GM19463 (cell line): ENCODE data around the gene ATP10A.

Experiments
- ATAC-seq: cut with Tn5 transposase; IDR thresholded peaks from one replicate; pipeline ENCODE4 v1.9.1; 2021; ENCODE audit warnings: mild to moderate bottlenecking, moderate library complexity; ENCODE audit not compliant: unreplicated experiment

The ATP10A gene

DNA sequence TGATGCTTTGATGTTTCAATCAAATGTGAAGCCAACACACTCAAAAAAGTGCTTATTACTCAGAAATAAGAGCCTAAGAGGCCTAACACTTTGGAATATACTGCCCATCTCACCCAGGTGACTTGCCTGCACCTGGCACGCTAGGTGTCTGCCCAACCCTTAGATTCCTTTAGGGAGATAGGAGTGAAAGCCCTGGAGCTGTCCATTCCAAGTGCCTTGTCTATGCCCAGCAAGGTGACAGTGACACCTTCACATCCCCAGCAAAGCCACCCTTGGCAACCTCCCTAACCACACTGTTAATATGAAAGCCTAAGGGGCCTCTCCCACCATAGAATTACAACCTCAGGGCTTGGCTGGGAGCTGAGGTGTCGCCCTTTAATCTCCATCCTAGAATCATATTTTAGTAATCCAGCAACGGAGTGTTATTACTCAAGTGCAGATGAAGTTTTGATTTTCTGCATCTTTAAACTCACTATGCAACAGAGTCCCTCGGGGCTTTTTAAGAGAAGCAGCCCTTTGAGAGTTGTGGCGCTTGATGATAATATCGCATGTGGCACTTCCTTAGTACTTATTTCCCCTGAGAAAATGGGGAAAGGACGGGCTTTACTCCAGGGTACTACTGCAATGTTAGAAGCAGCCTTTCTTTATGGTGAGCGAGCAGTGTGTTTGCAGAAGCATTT, 24.8 kb downstream of the ATP10A start:
- ATAC-seq, result no peak

DNA sequence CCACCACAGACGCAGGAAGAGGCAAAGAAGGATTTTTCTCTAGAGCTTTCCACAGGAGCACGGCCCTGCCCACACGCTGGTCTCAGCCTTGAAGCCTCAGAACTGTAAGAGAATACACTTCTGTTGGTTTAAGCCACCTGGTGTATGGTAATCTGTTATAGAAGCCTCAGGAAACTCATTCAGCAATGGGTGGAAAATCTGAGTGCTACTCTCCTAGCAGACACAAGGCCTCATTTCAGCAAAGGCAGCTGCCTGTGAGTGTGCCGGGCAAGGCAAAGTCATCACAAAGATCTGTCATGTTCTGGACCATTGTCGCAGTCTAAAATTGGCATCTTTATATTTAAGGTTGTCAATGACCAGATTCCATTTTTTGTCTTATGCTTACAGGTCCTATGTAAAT, 31.0 kb downstream of the ATP10A start:
- ATAC-seq, result no peak

DNA sequence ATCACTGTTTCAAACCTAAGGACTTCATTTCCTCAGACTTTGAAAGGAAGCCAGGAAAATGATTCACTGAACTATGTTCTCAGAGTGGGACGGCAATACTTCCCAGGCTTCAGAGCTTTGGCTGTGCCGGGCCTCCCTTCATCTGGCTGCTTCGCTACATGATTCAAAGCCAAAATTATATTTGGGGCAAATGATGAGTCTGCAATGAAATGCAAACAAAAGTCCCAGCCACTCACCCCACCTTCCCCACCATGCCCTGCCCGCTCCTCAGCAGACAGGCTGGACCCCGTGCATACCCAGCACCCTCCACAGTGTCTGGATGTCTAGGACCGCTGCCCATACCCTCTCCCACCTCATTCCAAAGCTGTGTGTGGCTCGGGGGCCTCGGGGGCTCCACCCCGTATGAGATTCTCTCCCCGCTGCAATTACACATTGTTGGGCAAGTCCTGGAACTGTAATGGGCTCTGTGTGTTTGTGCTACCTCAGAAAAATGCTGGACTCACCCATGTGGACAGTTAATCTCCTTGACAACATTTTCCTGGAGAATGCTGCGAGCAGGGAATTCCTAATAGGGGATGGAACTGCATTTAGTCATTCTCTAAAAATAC, 32.2 kb downstream of the ATP10A start:
- ATAC-seq, result no peak

DNA sequence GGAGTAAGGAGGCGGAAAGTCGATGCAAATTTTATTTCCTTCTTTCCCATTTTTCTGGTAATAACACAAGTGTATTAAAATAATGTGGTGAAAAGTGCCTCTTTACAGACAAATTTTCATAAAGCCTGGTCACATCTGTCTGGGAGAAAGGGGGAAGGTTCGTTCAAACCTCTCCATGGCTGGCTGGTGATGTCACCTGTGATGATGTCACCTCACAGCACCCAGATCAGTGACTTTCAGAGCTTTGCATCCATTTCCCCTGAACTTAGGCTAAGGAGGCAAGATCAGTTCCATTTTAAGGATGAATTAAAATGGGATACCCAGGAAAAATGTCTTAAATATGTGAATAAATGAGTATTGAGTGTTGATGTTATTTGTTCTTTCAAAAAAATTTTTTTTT, 34.1 kb downstream of the ATP10A start:
- no peak for ATAC-seq

DNA sequence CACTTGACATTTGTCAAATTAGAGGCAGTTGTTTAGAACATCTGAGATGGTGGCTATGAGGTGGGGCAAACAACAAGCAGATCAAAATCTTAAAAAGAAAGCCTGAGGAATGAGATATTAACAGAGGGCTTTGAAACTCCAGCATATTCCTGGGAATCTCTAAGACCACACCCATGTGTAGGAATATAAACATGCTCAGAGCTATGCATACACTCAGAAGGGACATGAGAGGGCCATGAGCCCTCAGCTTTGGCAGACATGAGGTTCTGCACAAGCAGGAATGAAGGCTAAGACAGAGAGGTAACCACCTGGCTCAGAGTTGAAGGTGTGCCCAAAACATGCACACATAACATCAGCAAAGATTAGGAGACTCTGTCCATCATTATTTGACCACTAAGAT, 37.9 kb downstream of the ATP10A start:
- no peak for ATAC-seq

DNA sequence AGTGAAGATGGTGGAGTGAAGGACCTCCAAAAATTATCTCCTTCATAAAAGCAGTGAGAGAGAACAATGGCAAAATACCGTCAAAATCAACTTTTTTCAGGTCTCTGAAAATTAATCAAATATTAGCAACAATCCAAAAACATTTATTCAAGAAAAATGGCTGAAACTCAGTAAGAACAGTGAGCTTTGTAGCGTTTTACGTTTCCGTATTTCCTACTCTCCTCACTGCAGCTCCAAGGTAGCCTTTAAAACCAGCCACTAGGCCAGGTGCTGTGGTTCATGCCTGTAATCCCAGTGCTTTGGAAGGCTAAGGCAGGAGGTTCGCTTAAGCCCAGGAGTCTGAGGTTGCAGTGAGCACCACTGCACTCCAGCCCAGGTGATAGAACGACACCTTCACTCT, 38.5 kb downstream of the ATP10A start:
- no peak for ATAC-seq

DNA sequence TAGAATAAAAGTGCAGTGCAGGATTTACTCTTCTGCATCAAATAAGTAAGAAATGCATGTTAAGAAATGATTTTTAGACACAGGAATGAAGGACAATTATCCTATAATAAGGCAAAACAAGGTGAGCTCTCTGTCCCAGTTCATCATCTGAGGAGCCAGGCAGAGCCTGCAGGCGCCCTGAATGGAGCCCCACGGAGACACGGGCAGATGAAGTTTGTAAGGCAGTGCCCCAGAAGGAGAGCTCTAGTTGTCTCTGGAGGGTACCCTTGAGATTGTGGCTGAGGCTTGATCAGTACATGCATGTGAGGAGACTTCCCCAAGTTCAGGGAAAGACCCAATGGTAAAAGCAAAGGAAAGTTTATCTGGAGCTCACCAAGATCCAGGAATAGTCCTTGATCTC, 50.3 kb downstream of the ATP10A start:
- no peak for ATAC-seq

DNA sequence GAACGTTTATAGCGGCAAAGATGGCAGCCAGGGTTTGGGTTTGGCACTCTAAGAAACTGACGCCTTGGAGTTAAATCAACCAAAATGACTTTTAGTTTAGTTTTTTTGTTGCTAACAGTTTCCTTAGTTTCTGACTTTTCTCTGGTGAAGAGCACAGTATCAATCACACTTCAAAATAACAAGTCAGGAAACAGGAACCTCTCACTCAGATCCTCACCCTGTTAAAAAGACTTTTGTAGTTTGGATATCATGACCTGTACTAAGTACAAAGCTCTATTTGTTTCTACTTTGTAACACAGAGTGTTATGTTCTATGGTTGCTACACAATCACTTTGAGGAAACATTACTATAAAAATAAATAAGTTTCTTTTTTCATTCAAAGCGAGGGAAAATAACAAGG, 51.1 kb downstream of the ATP10A start:
- no peak for ATAC-seq

DNA sequence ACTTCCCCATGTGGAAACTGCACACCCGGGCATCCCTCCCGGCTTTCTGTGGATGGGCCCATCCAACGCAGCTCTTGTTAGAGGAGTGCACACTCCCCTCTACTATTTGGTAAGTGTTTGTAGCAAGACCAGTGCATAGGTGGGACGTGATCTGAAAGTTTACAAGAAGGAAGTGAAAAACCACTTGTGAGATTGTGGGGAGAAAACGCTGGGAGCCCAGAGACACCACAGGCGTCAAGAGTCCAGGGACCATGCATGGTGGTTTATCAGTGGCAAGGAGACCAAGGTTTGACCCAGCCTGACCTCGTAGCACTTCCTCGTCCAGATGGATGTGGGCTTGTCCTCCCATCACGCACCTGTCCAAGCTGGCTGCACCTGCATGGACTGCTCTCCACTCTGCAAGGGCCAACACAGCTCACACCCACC, 51.6 kb downstream of the ATP10A start:
- ATAC-seq, result peak; percentile 92

DNA sequence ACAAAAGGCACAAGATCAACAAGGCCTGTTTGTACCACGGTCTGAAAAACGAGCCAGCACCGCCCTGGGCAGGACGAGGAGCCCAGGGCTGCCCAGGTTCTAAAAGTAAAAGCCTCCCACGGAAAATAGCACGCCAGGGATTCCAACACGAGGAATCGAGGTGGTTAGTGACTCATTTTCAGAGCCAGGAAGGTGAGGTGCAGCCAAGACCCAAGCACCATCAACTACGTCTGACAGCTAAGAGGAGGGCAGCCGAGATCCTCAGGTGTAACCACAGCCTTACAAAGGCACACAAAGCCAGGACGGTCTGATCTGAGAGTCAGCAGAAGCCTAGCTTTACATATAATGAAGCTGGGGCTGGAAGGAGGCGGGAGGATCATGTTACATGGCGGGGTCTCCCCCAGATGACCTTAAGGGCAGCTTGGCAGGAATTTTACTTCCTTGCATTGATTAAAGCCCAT, 52.5 kb downstream of the ATP10A start:
- no peak for ATAC-seq

DNA sequence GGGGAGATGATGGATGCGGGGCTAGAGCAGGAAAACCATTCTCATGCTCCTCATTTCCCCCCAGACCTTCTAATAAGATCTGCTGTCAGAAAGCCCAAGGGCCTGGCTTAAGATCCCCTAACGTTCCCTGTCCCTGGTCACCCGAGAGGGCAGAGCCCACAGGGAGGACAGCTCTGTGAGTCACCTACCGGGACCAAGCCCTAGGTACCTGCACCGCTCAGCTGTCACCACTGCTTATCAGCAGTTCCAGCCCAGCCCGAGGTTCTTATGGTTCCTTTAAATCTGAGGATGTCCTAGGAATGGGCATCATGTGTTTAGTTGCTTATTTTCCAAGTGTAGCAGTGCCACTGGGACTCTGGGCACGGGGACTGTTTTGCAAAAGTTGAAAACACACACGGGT, 53.0 kb downstream of the ATP10A start:
- ATAC-seq, result no peak

DNA sequence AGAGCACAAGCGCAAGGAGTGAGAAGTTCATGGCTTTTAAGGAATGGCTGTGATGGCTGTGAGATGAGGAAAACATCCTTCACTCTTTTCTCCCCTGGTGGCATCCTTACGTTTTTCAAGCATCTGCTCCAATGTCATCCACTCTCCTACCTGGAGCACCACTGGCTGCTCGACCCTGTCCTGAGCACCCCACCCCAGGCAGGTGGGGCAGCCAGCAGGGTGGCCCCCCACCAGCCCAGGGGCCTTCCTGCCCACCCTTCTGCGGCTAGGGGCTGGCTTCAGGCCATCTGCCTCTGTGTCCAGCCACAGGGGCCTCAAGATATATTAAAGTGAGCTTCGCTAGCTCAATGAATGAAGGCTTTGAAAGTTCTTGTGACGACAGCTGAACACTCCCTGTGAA, 56.1 kb downstream of the ATP10A start:
- no peak for ATAC-seq

DNA sequence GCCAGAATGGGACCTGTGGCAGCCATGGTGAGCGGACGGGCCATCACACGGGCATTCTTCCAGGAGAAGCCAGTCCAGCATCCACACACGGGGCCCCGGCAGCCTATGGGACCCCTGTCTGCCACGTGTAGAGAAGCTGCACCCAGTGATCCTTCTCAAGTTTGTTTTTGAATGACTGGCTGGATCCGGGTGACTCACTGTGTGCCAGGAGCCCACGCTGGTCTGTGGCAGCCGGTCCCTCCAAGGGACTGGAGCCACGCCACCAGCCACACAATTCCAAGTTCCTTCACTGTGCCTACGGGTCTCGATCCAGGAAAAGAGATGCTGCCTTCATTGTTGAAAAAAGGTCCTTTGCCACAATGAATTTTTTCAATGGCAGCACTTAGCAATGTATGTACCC, 58.1 kb downstream of the ATP10A start:
- ATAC-seq, result no peak

DNA sequence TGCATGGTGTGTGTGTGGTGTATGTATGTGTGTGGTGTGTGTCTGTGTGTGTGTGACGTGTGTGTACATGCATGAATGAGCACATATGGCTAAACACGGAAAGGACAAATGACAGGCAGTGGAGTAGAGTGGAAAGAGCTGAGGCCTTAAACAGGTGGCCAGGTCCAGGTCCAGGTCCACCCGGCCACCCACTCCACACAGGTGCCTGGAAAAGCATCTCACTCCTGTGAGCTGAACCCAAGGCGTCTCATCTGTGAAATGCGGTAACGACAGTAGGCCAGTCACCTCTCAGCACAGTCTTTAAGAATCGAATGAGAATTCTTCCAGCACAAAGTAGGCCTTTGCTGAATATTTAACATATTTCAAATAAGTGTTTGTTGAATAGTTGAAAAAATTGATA, 58.7 kb downstream of the ATP10A start:
- ATAC-seq, result no peak

DNA sequence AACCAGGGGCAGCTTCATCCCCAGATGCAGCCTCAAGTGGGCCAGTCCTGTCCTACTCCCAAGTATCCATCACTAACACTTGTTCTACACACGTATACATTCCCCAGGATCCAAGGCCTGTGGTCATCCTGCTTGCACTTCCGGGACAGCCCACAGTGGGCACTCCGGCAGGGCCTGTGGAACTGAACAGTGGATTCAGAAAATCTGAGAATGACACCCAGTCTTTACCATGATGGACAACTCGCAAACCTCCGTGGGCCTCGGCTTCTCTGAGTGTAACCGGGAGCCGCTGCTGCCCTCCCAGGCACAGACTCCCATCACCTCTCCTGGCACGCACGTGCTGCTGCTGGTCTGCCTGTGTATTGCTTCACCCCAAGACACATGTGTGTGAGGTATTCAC, 59.6 kb downstream of the ATP10A start:
- no peak for ATAC-seq

DNA sequence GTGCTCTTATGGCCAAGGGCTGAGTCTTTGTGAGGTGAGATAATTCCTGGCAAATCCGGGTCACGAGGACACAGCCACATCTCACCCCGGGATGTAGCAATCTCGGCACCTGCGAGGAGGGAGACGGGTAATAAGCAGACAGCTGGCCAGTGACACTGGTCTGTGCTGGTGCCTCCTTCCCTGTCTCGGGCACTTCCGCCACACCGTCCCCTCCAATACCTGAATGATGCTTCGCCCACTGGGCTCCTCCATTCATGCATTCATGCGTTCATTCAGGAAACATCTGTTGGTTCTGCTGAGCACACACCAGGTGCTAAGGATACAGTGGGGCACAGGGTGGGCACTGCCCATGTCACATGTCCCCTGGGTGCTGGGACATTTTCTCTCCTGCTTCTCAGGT, 60.1 kb downstream of the ATP10A start:
- no peak for ATAC-seq

DNA sequence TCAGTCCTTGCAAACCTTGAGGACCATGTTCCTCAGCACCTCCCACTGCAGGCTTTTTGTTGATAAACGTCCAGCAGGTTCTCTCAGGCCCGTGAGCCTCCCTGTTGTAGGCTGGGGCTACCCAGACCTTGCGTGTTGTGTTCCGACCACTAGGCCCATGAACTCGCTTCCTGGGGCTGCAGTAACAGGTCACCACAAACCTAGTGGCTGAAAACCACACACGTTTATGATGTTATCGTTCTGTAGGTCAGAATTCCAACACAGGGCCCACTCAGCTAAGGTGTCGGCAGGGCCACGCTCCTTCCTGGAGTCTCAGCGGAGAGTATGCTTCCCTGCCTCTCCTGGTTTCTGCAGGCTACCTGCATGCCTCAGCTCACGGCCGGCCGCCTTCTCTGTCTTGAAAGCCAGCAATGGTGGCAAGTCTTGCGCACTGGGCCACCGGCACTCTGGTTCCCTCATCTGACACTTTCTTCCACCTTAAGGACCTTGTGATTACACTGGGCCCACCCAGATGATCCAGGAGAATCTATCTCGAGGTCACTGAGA, 60.8 kb downstream of the ATP10A start:
- ATAC-seq, result no peak

DNA sequence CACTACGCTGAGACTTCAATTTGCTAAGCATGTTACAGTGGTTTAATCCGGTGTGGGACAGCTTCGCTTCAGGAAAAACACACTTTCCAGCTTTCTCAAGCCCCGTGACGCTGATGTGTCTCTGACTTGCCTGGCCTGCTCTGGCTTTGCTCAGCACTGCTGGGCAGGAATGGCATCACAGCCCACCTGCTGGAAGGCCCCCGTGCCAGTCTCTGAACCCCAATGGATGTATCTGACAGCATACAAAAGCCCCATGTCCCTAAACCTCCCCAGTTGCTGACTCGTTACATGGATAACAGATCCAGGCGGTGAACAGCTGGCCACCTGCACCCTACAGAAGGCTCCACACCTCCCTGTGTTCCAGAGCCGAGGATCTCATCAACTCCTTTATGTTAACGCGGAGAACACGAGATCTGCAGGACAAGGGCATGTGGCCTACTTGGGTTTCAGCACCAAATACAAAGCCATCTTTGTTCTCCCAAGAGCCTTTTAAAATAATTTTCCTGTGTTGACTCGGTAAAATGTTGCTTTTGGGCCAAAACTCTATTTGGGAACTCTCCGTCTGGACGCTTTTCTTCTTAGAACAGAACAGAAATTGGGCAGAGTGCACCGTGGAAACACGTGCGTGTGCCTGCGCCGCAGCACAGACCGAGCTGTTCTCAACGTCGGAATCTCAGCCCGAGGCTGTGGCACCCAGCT, 61.4 kb downstream of the ATP10A start:
- ATAC-seq, result no peak

DNA sequence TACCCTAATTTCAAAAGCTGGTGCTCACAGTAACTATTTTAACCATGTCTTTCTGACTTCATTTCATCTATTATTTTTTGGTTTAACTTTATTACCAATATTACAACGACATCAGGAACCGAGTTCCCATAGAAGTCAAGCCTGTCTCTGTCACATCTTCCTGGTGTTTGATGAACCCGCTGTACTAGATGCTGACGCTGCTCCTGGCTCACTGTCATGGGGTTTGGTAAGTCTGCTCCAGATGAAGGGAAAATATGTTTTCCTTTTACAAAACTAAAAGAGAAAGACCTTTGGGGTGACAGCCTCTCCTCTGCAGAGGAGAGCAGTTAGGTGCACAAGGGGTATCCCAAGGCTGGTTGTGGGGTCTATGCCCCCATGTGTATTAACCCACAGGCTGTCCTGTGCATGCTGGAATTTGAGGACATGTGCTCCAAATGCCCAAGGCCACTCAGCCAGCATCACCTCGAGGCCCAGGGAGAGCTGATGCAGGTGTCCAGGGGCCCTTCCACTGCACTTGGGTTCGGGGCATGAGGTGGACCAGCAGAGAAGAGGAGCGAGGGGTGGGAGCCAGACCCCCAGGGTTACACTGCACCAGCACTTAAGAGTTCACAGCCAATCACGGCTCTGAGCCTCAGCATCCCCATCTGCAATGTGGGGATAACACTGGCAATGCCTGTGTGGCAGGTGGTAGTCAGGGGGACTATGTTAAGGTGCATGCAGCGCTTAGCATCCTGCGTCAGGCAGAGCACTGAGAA, 62.2 kb downstream of the ATP10A start:
- ATAC-seq, result no peak

DNA sequence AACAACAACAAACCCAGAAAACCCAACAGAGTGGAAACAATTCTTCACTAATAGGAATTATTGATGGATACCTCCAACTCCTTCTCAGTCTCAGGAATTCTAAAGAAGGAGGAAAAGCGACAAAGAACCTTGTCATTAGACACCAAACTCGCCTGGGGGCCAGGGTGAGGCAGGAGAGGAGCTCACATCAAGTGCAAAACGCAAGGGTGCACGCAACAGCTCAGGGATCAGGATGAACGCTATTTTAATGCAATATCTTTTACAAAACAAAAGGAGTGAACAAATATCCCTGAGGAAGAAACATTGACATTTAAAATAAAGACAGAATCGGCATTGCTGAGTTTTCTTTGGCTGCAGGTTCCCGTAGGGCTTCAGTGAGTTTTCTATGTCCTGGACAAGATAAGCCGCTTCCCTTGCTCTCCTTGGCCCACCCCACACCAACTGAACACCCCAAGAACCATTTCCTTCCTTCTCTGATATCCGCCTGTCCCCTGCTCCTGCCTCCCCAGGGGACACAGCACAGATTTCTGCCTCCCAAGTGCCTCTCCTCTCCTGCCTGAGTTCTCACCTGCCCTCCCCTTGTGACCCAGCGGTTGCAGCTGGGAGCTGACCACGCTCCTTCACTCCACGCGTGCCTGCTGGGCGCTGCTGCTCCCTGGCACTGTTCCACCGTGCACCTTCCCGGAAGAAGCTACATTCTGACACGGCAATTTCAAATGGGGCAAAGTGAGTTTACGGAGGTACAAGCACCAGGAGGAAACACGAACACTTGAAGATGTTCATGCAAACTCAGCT, 63.0 kb downstream of the ATP10A start:
- no peak for ATAC-seq
